ENCODE data around the gene FBN3. TPM values are rescaled to one million over a fixed set of nuclear protein-coding genes. Genes with fewer than 3 reads are reported as not detected.

FBN3 gene
- total RNA-seq, 1 donor from 2014 or later, result 15.5 TPM

DNA sequence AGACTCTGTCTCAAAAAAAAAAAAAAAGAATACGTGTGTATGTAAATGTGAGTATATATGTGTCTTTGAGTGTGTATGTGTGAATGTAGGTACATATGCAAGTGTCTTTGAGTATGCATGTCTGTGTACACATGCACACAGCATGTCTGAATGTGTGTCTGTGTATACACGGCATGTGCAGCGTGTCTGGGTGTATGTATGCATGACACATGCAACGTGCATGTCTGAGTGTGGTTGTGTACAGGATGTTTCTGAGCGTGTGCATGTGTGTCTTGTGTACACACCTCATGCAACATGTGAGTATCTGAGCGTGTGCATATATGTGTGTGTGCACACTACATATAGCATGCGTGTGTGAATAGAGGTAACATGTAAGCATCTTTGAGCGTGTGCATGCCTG lies 20.8 kb downstream of the FBN3 start:
- H3K4me1 Mint-ChIP-seq (ENCODE audit: unreplicated experiment), result no peaks in the 10 kb centered on the region
- peaks cover 9% of the 10 kb centered on the region for H3K36me3 Mint-ChIP-seq (ENCODE audit: low read depth, unreplicated experiment)
- TF ChIP-seq, protein P1, sequence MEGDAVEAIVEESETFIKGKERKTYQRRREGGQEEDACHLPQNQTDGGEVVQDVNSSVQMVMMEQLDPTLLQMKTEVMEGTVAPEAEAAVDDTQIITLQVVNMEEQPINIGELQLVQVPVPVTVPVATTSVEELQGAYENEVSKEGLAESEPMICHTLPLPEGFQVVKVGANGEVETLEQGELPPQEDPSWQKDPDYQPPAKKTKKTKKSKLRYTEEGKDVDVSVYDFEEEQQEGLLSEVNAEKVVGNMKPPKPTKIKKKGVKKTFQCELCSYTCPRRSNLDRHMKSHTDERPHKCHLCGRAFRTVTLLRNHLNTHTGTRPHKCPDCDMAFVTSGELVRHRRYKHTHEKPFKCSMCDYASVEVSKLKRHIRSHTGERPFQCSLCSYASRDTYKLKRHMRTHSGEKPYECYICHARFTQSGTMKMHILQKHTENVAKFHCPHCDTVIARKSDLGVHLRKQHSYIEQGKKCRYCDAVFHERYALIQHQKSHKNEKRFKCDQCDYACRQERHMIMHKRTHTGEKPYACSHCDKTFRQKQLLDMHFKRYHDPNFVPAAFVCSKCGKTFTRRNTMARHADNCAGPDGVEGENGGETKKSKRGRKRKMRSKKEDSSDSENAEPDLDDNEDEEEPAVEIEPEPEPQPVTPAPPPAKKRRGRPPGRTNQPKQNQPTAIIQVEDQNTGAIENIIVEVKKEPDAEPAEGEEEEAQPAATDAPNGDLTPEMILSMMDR (IDR thresholded peaks at IDR 0.05; ENCODE audit: unreplicated experiment), result no peak
- H3K27ac Mint-ChIP-seq (ENCODE audit: unreplicated experiment), result peak overlapping the region; percentile 17
- H3K4me3 Mint-ChIP-seq (ENCODE audit: unreplicated experiment), result no peak overlapping the region
- peaks cover 10% of the 10 kb centered on the region for H3K27me3 Mint-ChIP-seq (ENCODE audit: unreplicated experiment)
- no peak for DNase-seq (ENCODE audit: low spot score)
- H3K9me3 Mint-ChIP-seq (ENCODE audit: unreplicated experiment), result no peaks in the 10 kb centered on the region

DNA sequence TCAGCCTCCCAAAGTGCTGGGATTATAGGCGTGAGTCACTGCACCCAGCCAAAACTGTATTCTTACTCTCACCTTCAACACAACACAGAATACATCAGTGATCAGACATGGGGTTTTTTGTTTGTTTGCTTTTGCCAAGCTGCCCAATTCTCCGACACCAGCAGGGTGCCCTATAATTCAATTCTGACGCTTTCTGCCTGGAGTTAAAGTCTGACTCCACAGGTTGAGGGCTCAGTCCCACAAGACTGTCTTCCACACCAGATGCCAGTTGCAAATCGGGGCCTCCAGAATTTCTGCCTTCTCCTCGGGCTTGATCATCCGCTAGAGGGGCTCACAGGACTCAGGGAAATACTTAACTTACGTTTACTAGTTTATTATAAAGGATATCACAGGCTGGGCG lies 22.1 kb downstream of the FBN3 start:
- H3K4me3 Mint-ChIP-seq (ENCODE audit: unreplicated experiment), result no peak overlapping the region
- no peaks in the 10 kb centered on the region for H3K9me3 Mint-ChIP-seq (ENCODE audit: unreplicated experiment)
- no peak for DNase-seq (ENCODE audit: low spot score)
- H3K27me3 Mint-ChIP-seq (ENCODE audit: unreplicated experiment), result peaks cover 10% of the 10 kb centered on the region
- H3K27ac Mint-ChIP-seq (ENCODE audit: unreplicated experiment), result no peak overlapping the region
- no peaks in the 10 kb centered on the region for H3K4me1 Mint-ChIP-seq (ENCODE audit: unreplicated experiment)
- peaks cover 9% of the 10 kb centered on the region for H3K36me3 Mint-ChIP-seq (ENCODE audit: low read depth, unreplicated experiment)
- TF ChIP-seq, protein P1 (IDR thresholded peaks at IDR 0.05; ENCODE audit: unreplicated experiment), result no peak

DNA sequence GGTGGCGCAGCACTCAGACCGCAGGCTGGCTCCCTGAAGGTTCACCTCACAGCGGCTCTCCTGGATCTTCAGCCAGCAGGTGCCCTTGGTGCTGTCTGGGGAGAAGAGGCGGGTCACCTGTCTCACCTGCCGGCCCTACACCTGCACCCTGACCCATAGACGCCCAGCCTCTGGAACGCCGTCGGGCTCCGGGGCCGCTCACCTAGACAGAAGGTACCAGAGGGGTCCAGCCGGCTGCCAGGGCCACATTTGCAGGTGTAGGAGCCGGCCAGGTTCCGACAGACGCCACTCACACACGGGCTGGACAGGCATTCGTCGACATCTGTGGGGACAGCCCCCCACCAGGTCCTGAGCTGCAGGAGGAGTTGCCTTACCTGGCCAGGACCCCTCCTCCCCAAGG lies 22.9 kb downstream of the FBN3 start:
- TF ChIP-seq, protein P1 (IDR thresholded peaks at IDR 0.05; ENCODE audit: unreplicated experiment), result no peak
- no peak for DNase-seq (ENCODE audit: low spot score)
- H3K36me3 Mint-ChIP-seq (ENCODE audit: low read depth, unreplicated experiment), result peaks cover 9% of the 10 kb centered on the region

DNA sequence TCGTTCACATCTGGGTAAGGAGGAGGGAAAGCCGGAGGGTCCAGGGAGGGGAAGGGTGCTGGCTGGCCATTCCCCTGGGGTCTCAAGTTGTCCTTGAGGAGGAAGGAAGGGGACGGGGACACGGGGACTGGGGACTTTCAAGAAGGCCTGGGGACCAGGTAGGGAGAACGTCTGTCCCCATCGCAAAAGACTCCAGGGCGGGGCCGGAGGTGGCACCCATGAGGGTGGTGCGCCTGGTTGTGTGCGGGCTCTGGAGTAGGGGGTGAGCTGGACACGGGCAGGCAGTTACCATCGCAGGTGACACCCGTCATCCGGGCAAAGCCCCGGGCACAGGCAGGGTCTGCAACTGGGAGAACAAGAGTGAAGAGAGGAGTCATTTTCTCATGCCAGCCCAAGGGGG lies 23.4 kb downstream of the FBN3 start:
- Mint-ChIP-seq H3K4me3 (ENCODE audit: unreplicated experiment) (peak overlapping the region; percentile 26), H3K27ac (ENCODE audit: unreplicated experiment) (no peak overlapping the region), H3K9me3 (ENCODE audit: unreplicated experiment) (no peaks in the 10 kb centered on the region), H3K4me1 (ENCODE audit: unreplicated experiment) (no peaks in the 10 kb centered on the region), H3K27me3 (ENCODE audit: unreplicated experiment) (peaks cover 10% of the 10 kb centered on the region), H3K36me3 (ENCODE audit: low read depth, unreplicated experiment) (peaks cover 9% of the 10 kb centered on the region)
- TF ChIP-seq, protein P1 (IDR thresholded peaks at IDR 0.05; ENCODE audit: unreplicated experiment), result no peak
- no peak for DNase-seq (ENCODE audit: low spot score)

More for the DNA sequence above, 22.9 kb downstream of the FBN3 start:
- H3K4me1 Mint-ChIP-seq (ENCODE audit: unreplicated experiment), result no peaks in the 10 kb centered on the region
- H3K4me3 Mint-ChIP-seq (ENCODE audit: unreplicated experiment), result no peak overlapping the region
- H3K9me3 Mint-ChIP-seq (ENCODE audit: unreplicated experiment), result no peaks in the 10 kb centered on the region
- no peak overlapping the region for H3K27ac Mint-ChIP-seq (ENCODE audit: unreplicated experiment)
- peaks cover 10% of the 10 kb centered on the region for H3K27me3 Mint-ChIP-seq (ENCODE audit: unreplicated experiment)

DNA sequence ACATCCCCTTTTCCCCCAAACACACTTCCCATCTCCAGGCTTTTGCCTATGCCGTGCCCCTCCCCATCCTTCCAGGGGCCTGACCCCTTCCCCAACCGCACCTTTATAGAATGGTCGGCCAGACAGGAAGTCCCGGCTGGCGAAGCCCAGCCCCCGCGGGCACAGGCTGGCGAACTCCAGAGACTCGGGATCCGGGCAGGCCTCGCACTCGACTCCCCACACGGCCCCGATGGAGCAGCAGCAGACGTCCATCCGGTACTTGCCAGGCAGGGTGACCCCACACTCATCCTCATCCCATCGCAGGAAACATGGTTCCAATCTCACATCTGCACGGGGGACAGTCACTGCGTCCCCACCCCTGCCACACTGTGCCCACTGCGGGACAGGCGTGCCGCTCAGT lies 25.7 kb downstream of the FBN3 start:
- no peaks in the 10 kb centered on the region for H3K9me3 Mint-ChIP-seq (ENCODE audit: unreplicated experiment)
- no peak for DNase-seq (ENCODE audit: low spot score)
- H3K4me3 Mint-ChIP-seq (ENCODE audit: unreplicated experiment), result peak overlapping the region; percentile 34
- peaks cover 5% of the 10 kb centered on the region for H3K4me1 Mint-ChIP-seq (ENCODE audit: unreplicated experiment)
- H3K27ac Mint-ChIP-seq (ENCODE audit: unreplicated experiment), result no peak overlapping the region
- TF ChIP-seq, protein P1 (IDR thresholded peaks at IDR 0.05; ENCODE audit: unreplicated experiment), result no peak
- peaks cover 9% of the 10 kb centered on the region for H3K27me3 Mint-ChIP-seq (ENCODE audit: unreplicated experiment)
- peaks cover 9% of the 10 kb centered on the region for H3K36me3 Mint-ChIP-seq (ENCODE audit: low read depth, unreplicated experiment)

All from endothelial cell (in vitro differentiated cells).